Stimulated activated CD8-positive, alpha-beta memory T cell treated with anti-CD3 and anti-CD28 coated beads, Interleukin-15, amount 100 ng/mL, for 24 hours (primary cell): Measurements from ENCODE around the gene TRPM3.
"Not testable (repeated sequence)": the region's sequence is repeated elsewhere in the genome, so short reads cannot be mapped to it uniquely, and the experiment has no call there.

Experiments used
- DNase-seq: peaks from one replicate; pipeline ENCODE4 v3.0.0-alpha.2; 2020; ENCODE audit warnings: low read depth

Gene TRPM3

GRCh38 chr9:70995511-70995910 lies 125.9 kb downstream of the TRPM3 start:
- no peak for DNase-seq

GRCh38 chr9:70994582-70994981 lies 126.8 kb downstream of the TRPM3 start:
- no peak for DNase-seq

DNA sequence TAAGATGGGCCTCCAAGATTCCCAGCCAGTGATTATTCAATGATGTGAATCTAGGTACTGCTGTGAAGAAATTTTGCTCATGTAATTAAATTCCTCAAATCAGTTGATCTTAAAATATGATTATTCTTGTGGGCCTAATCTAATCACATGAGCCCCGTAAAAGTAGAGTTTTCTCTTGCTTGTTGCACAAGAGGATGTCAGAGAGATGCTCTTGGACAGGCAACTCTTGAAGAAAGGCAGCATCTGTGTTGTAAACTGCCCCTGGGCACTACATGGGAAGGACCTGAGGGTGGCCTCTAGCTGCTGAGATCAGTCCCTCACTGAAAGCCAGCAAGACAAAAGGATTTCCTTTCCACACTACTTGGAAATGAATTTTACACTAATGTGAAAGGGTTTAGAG lies 132.9 kb downstream of the TRPM3 start:
- no peak for DNase-seq

- no peak for DNase-seq
Measured at GRCh38 chr9:70987986-70988385, 133.4 kb downstream of the TRPM3 start.

- DNase-seq, result no peak
Measured at GRCh38 chr9:70986984-70987383, 134.4 kb downstream of the TRPM3 start.

DNA sequence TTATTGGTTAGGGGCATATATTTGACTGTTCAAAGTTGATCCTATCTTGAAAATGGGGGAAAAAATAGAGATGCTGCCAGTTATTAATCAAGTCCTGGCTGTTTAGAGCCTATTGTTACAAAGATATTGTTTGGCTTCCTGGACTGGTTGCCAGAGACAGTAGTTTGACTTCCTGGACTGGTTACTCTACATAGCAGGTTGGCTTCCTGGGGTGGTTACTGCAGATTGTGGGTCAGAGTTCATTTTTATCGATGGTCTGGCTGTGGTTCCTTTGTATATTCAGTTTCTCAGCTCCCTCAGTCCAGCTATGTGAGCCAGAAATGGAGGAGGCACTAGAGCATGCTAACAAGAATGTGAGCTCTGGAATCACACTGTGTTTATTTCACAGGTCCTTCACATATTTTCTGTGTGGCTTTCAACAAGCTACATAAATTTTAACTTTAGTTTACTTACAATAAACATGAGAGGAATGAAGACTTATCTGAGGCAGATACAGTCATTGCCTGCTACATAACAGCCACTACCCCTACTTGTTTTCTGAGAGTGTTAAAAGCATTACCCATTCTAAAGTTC lies 137.6 kb downstream of the TRPM3 start:
- DNase-seq, result no peak

- DNase-seq, result no peak
Measured at GRCh38 chr9:70981312-70981711, 140.1 kb downstream of the TRPM3 start.

GRCh38 chr9:70979966-70980365 lies 141.5 kb downstream of the TRPM3 start:
- no peak for DNase-seq

DNA sequence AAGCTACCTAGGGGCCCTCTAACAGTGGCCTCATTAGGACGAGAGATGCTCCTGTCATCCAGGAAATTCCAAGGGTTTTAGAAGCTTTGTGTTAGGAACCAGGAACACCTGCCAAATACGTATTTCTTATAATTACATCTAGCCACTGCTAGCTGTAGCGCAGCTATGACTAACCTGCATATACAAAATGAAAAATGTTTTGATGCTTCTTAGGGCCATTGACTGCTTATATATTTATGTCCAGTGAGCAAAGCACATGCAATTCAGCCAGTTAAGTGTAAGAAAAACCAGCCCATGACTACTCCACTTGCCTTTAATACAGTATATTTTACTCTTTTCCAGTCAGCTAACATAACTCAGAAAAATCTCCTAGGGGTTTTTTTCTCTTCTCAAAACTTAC lies 143.3 kb downstream of the TRPM3 start:
- DNase-seq, result no peak

- no peak for DNase-seq
Measured at GRCh38 chr9:70975821-70976220, 145.6 kb downstream of the TRPM3 start.

GRCh38 chr9:70971723-70972122 lies 149.7 kb downstream of the TRPM3 start:
- no peak for DNase-seq

DNA sequence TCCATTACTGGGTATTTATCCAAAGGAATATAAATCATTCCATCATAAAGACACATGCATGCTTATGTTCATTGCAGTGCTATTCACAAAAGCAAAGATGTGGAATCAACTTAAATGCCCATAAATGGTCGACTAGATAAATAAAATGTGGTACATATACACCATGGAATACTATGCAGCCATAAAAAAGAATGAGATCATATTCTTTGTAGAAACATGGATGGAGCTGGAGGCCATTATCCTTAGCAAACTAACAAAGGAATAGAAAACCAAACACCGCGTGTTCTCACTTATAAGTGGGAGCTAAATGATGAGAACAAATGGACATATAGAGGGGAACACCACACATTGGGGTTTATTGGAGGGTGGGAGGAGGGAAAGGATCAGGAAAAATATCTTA lies 155.0 kb downstream of the TRPM3 start:
- not testable (repeated sequence) for DNase-seq

- DNase-seq, result no peak
Measured at GRCh38 chr9:70964861-70965260, 156.6 kb downstream of the TRPM3 start.

DNA sequence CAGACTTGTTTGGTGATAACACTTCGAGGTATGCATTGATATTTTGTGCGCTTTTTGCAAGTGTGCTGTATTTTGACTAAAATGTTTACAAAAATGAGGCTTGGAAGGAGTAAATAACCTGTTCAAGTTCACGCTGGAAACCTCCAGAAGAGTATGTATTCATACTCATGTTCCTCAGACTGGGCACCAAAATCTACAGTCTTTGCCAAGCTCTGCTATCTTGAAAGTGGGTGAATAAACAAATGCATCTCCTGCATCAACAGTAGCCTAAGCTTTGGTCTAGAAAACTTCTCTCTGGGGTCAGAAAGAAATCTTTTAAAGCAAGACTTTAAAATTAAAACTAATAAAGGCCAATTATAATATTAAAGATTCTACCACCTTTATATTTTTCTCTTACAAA lies 157.9 kb downstream of the TRPM3 start:
- DNase-seq, result no peak

DNA sequence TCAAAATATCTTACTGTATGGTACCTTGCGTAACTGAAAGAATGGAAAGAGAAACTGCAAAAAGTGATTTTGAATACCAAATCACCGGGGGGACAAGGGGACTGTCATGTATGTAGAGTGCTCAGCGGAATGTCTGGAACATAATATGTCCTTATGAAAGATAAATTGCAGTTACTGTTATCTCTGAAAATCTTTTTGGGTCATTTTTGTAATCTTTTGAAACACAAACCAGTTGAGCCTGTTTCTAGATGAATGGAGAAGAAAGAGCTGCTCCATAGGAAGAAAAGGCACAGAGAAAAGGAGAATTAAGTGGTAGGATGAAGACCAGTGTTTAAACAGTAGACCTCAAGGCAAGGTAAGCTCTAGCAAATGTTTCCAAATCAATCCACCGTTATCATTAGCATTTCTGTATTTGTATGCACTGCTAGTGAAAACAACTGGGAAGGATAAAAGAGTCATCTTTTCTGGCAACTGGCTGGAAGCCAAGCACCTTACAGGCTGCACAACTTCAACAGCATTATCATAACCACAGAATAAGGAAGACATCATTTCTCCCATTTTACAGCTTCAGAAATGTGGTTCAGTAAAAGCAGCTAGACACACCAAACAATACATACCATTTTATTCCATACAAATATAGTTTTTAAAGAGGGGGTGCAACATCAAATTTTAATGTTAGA lies 158.5 kb downstream of the TRPM3 start:
- no peak for DNase-seq

- DNase-seq, result no peak
Measured at GRCh38 chr9:70959366-70959765, 162.1 kb downstream of the TRPM3 start.

- DNase-seq, result no peak
Measured at GRCh38 chr9:70954596-70955143, 166.8 kb downstream of the TRPM3 start.

DNA sequence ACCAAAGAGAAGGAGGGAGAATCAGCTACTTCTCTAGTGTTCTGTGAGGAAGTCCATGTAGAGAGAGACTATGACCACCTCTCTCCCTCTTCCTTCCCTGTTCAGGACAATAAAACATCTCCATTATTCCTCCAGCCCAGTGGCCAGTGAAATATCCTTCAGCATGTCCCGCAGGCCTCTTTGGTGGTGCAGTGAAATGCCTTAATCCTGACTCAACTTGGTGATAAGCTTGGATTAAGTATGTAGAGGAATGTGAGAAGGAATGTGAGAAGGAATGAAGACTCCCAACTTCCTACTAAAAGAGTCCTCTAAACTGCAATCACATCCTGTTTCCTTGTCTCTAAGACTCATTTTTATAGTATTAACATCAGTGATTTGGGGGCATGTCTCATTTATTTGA lies 167.3 kb downstream of the TRPM3 start:
- DNase-seq, result no peak

DNA sequence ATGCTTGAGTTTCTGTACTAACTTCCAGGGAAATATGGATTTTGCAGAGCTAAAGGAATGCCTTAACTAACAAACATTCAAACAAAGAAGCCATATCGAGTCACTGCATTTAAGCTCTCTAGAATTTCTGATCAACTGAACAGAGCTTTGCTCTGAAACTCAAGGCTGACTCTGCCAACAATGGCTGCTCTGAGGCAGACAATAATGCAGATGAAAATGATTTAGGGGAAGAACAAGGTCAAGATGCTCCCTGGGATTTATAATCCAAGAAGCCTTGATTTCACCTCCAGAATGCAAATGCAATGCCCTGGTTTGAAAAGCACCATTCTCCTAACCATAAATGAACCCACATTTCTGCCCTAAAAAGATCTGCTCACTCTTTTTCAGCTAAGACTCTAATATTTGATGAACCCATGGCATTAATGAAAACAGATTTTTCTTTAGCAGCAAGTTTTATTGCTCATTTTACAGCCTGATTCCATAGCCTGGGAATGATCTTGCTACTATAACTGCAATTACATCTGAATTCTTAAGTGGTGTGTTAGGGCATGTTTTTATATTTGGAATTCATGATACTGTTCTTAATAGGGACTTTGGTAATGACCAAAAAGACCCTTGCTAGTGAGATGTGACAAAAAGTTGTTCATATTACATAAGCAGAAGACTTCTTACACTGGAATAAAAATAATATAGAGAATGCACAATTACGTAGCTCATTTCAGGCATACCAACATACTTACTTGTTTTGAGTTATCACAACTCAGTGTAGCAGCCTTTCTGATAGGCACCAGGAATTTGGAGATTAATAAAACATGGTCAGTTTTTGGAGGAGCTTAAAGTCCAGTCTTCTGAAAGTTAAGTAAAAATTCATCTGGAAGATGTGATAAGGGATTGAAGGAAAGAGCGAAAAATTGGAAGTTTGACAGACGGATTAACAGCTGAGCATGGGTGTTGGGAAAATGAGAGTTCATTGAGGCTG lies 169.4 kb downstream of the TRPM3 start:
- DNase-seq, result no peak

- no peak for DNase-seq
Measured at GRCh38 chr9:70950270-70950669, 171.2 kb downstream of the TRPM3 start.

GRCh38 chr9:70949239-70949638 lies 172.2 kb downstream of the TRPM3 start:
- no peak for DNase-seq

- no peak for DNase-seq
Measured at GRCh38 chr9:70948744-70949143, 172.7 kb downstream of the TRPM3 start.

DNA sequence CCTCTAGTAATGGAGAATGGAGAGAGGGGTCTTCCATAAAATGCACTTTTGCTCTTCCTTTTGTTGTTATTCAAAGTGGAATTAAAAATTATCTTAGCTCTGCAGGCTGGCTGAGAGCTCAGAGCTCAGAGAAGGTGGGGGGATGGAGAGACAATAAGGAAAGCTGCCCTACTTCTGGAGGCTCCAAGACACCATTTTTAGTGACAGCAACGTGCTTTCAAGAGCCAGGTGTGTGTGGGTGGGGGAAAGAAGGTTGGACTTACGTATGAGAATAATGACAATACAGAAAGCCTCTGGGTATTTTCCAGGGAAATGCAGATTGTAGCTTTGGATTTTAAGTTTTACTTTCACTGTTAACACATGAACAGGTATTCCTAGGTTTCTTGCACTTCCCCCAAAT lies 173.9 kb downstream of the TRPM3 start:
- DNase-seq, result no peak
